ENCODE results near the gene AP1S3. TPM values are rescaled to one million over a fixed set of nuclear protein-coding genes. Genes with fewer than 3 reads are reported as not detected.
A peak's percentile ranks its signal among the peaks of the same experiment; 100 is the strongest.
"Not testable (repeated sequence)": the region's sequence is repeated elsewhere in the genome, so short reads cannot be mapped to it uniquely, and the experiment has no call there.

AP1S3 gene
- total RNA-seq, 1 experiment from 2014 or later = 16.3 TPM

- DNase-seq (ENCODE audit: low spot score) = no peak
Measured at GRCh38 chr2:223853425-223853837, 16.0 kb upstream of the AP1S3 start.

GRCh38 chr2:223852281-223852795 is 15.0 kb upstream of the AP1S3 start:
- peak; percentile 49 for DNase-seq (ENCODE audit: low spot score)

GRCh38 chr2:223847410-223847809 is 10.0 kb upstream of the AP1S3 start:
- DNase-seq (ENCODE audit: low spot score) = no peak

- DNase-seq (ENCODE audit: low spot score) = no peak
Measured at GRCh38 chr2:223846515-223846914, 9.1 kb upstream of the AP1S3 start.

- DNase-seq (ENCODE audit: low spot score) = no peak
Measured at GRCh38 chr2:223841436-223842190, 4.2 kb upstream of the AP1S3 start.

- DNase-seq (ENCODE audit: low spot score) = peak; percentile 52
Measured at GRCh38 chr2:223835701-223836532, 1.5 kb downstream of the AP1S3 start.

GRCh38 chr2:223834431-223834830 is 3.0 kb downstream of the AP1S3 start:
- no peak for DNase-seq (ENCODE audit: low spot score)

GRCh38 chr2:223832241-223832903 is 5.0 kb downstream of the AP1S3 start:
- DNase-seq (ENCODE audit: low spot score) = no peak

GRCh38 chr2:223829128-223829527 is 8.3 kb downstream of the AP1S3 start:
- no peak for DNase-seq (ENCODE audit: low spot score)

- DNase-seq (ENCODE audit: low spot score) = no peak
Measured at GRCh38 chr2:223828314-223828713, 9.1 kb downstream of the AP1S3 start.

- no peak for DNase-seq (ENCODE audit: low spot score)
Measured at GRCh38 chr2:223826995-223827394, 10.4 kb downstream of the AP1S3 start.

- no peak for DNase-seq (ENCODE audit: low spot score)
Measured at GRCh38 chr2:223824301-223824700, 13.1 kb downstream of the AP1S3 start.

- DNase-seq (ENCODE audit: low spot score) = no peak
Measured at GRCh38 chr2:223822818-223823217, 14.6 kb downstream of the AP1S3 start.

- no peak for DNase-seq (ENCODE audit: low spot score)
Measured at GRCh38 chr2:223820549-223820948, 16.8 kb downstream of the AP1S3 start.

GRCh38 chr2:223819891-223820290 is 17.5 kb downstream of the AP1S3 start:
- no peak for DNase-seq (ENCODE audit: low spot score)

GRCh38 chr2:223815884-223816570 is 21.4 kb downstream of the AP1S3 start:
- DNase-seq (ENCODE audit: low spot score) = peak; percentile 49

GRCh38 chr2:223815186-223815883 is 22.0 kb downstream of the AP1S3 start:
- peak; percentile 92 for DNase-seq (ENCODE audit: low spot score)

GRCh38 chr2:223814764-223815163 is 22.6 kb downstream of the AP1S3 start:
- DNase-seq (ENCODE audit: low spot score) = not testable (repeated sequence)

- DNase-seq (ENCODE audit: low spot score) = no peak
Measured at GRCh38 chr2:223813329-223813728, 24.1 kb downstream of the AP1S3 start.

GRCh38 chr2:223811757-223812156 is 25.6 kb downstream of the AP1S3 start:
- no peak for DNase-seq (ENCODE audit: low spot score)

- DNase-seq (ENCODE audit: low spot score) = no peak
Measured at GRCh38 chr2:223805008-223805407, 32.4 kb downstream of the AP1S3 start.

All from HT-29 (cell line).